ENCODE measurements around the gene ZNRF4.

- TF ChIP-seq, protein P1, sequence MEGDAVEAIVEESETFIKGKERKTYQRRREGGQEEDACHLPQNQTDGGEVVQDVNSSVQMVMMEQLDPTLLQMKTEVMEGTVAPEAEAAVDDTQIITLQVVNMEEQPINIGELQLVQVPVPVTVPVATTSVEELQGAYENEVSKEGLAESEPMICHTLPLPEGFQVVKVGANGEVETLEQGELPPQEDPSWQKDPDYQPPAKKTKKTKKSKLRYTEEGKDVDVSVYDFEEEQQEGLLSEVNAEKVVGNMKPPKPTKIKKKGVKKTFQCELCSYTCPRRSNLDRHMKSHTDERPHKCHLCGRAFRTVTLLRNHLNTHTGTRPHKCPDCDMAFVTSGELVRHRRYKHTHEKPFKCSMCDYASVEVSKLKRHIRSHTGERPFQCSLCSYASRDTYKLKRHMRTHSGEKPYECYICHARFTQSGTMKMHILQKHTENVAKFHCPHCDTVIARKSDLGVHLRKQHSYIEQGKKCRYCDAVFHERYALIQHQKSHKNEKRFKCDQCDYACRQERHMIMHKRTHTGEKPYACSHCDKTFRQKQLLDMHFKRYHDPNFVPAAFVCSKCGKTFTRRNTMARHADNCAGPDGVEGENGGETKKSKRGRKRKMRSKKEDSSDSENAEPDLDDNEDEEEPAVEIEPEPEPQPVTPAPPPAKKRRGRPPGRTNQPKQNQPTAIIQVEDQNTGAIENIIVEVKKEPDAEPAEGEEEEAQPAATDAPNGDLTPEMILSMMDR (IDR thresholded peaks at IDR 0.05; ENCODE audit: low read length), result no peak
- no peak for TF ChIP-seq EZH2 (IDR thresholded peaks at IDR 0.05; ENCODE audit: borderline replicate concordance, low read length)
Observed at GRCh38 chr19:5481957-5482356, 26.7 kb downstream of the ZNRF4 start.
